Activated CD4-positive, alpha-beta T cell treated with anti-CD3 and anti-CD28 coated beads, Interleukin-2, amount 10 ng/mL, durations not matched to agents 24 days and 14 days (primary cell): ENCODE results near the gene AFAP1. TPM values are rescaled to one million over a fixed set of nuclear protein-coding genes. Genes with fewer than 3 reads are reported as not detected.

Source experiments
- DNase-seq: peaks from one replicate; pipeline ENCODE4 v3.0.0; 2022
- H3K27ac Mint-ChIP-seq: one replicate; pipeline ENCODE4 v1.8.0; 2022; ENCODE audit warnings: mild to moderate bottlenecking, mixed read lengths
- H3K27me3 Mint-ChIP-seq: one replicate; pipeline ENCODE4 v1.8.0; 2022; ENCODE audit warnings: mixed read lengths
- H3K36me3 Mint-ChIP-seq: one replicate; pipeline ENCODE4 v1.8.0; 2022; ENCODE audit warnings: low read depth, mild to moderate bottlenecking, mixed read lengths
- H3K4me1 Mint-ChIP-seq: one replicate; pipeline ENCODE4 v1.8.0; 2021; ENCODE audit warnings: mixed read lengths
- H3K4me3 Mint-ChIP-seq: one replicate; pipeline ENCODE4 v1.8.0; 2022; ENCODE audit warnings: mild to moderate bottlenecking, moderate library complexity, mixed read lengths
- H3K9me3 Mint-ChIP-seq: one replicate; pipeline ENCODE4 v1.8.0; 2021; ENCODE audit warnings: mixed read lengths
- intact Hi-C: fragments of 100-400 bp; cut with micrococcal nuclease; formaldehyde crosslinking; loops from one replicate; pipeline ENCODE4 v1.15.1; 2023
- total RNA-seq: library from RNA; stranded (reverse); gene quantifications from 2 replicates; pipeline ENCODE4 v1.2.3, GENCODE V29; 2022

The AFAP1 gene
- total RNA-seq, 1 donor from 2014 or later: 37.6 TPM

DNA sequence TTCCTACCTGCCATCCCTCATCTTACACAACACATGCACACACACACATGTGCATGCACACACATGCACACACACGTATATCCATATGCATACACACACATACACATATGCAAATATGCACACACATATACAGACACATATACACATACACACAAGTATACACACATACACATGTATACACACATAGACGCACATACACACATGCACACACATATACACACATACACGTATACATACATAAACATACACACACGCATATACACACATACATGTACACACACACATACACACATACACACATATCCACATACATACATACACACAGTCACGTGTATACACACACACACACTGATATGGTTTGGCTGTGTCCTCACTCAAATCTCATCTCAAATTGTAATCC, 37.0 kb upstream of the AFAP1 start:
- Mint-ChIP-seq H3K27me3 (no peaks in the 10 kb centered on the region), H3K27ac (no peak overlapping the region), H3K9me3 (no peaks in the 10 kb centered on the region), H3K36me3 (peaks cover 24% of the 10 kb centered on the region), H3K4me1 (peaks cover 37% of the 10 kb centered on the region), H3K4me3 (no peak overlapping the region)
- intact Hi-C loops: no loop called here
- no peak for DNase-seq

DNA sequence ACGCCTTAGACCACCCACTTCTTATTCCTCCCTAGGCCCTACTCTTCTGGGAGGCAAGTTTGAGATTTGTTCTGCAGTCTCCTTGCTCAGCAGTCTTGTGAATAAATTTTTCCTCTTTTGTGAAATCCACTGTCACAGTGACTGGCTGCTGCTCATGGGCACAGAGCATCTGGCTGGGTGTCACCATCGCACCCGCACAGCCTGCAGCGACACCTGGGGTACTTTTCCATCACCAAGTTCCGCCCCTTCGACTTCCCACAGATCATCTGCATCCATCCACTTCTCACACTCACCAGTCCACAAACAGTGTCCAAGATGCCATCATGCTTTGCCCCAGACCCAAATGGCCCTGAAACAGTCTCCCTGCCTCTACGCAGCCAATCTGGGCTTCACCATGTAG, 36.4 kb upstream of the AFAP1 start:
- DNase-seq: no peak
- Mint-ChIP-seq H3K4me1 (peaks cover 43% of the 10 kb centered on the region), H3K9me3 (no peaks in the 10 kb centered on the region), H3K4me3 (no peak overlapping the region), H3K27me3 (no peaks in the 10 kb centered on the region), H3K36me3 (peaks cover 25% of the 10 kb centered on the region), H3K27ac (no peak overlapping the region)
- intact Hi-C loops: no loop called here

DNA sequence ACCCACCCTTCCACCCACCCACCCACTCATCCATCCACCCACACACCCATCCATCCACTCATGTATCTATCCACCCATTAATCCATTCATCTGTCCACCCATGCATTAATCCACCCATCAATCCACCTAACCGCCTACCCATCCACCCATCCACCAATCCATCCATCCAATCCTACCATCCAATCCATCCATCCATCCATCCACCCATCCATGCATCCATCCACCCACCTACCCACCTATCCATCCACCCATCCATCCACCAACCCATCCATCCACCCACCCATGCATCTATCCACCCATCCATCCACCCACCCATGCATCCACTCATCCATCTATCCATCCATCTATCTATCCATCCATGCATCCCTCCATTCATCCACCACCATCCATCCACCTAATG, 34.8 kb upstream of the AFAP1 start:
- Mint-ChIP-seq H3K4me3 (no peak overlapping the region), H3K4me1 (peaks cover 56% of the 10 kb centered on the region), H3K27ac (peak overlapping the region; percentile 34), H3K36me3 (peaks cover 32% of the 10 kb centered on the region), H3K27me3 (no peaks in the 10 kb centered on the region), H3K9me3 (no peaks in the 10 kb centered on the region)
- intact Hi-C loops: no loop called here
- DNase-seq: no peak

DNA sequence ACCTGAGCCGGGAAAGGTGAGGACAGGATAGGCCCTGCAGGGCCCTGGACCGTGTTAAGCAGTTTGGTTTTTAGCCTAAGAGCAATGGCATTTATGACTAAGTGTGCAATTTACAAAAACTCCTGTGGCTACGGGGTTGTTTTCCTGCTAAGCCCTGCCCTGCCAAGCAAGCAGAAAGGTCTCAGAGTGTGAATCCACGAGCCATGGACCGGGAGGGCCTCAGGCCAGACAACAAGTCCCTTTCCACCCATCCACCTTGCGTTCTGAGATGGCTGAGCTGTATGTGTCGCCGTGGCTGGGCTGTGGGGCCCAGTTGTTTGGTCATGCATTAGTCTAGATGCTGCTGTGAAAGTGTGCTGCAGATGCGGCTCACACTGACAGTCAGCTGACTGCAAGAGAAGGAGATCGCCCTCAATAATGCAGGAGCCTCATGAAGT, 33.9 kb upstream of the AFAP1 start:
- Mint-ChIP-seq H3K4me1 (peaks cover 60% of the 10 kb centered on the region), H3K36me3 (peaks cover 32% of the 10 kb centered on the region), H3K27ac (peak overlapping the region; percentile 99), H3K27me3 (no peaks in the 10 kb centered on the region), H3K9me3 (no peaks in the 10 kb centered on the region), H3K4me3 (peak overlapping the region; percentile 96)
- intact Hi-C loops: no loop called here
- peak; percentile 59 for DNase-seq

DNA sequence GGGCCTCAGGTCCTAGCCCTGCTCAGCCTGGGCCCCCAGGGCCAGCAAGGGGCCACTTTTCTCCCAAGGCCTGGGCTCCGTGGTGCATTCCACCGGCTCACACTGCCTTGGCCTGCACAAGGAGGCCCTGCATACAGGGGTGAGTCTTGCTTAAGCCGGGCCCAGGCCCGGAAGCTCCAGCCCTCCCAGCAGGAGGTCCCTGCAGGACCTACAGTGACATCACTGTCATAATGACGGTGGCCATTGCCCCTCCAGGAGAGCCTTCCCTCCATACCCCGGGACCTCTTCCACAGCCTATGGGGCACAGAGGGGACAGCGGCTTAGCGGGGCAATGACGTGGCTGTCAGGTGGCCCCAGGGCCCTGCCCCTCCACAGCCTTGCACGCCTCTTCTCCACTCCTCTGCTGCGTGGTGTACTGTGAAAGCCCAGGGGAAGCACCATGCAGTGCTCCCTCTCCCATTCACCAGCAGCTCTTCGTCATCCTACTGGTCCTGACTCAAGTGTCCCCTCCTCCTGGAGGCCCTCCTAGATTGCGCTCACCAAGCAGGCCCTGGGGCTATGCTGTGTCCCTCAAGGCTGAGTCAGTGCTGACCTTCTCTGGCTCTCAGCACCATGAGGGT, 32.3 kb upstream of the AFAP1 start:
- H3K27ac Mint-ChIP-seq: peak overlapping the region; percentile 99

DNA sequence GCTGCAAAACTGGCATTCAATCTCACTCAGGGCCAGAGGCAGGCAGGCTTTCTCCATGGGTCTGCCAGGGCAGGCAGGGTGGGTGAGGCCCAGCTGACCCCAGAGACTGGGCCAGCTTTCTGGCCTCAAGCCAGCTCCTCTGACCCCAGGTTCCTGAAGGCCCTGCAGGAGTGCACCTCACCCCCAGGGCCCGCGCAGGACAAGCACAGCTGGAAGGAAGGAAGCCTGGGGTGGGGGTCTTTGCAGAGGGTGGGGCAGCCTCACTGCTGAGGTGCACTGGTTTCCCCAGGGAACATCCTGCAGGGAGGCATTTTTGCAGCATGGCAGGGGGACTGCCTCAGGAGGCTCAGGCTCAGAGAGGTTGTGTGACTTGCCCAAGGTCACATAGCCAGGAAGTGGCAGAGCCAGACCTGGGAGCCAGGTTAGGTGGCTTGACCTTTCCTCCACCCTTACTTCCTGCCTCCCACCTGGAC, 31.5 kb upstream of the AFAP1 start:
- no peak for DNase-seq
- no peaks in the 10 kb centered on the region for H3K27me3 Mint-ChIP-seq
- H3K4me1 Mint-ChIP-seq: peaks cover 68% of the 10 kb centered on the region
- peak overlapping the region; percentile 99 for H3K27ac Mint-ChIP-seq
- intact Hi-C loops: no loop called here
- H3K4me3 Mint-ChIP-seq: peak overlapping the region; percentile 96
- H3K9me3 Mint-ChIP-seq: no peaks in the 10 kb centered on the region
- H3K36me3 Mint-ChIP-seq: peaks cover 32% of the 10 kb centered on the region

More for the DNA sequence above, 32.3 kb upstream of the AFAP1 start:
- Mint-ChIP-seq H3K27me3 (no peaks in the 10 kb centered on the region), H3K9me3 (no peaks in the 10 kb centered on the region), H3K4me3 (peak overlapping the region; percentile 96), H3K36me3 (peaks cover 32% of the 10 kb centered on the region), H3K4me1 (peaks cover 70% of the 10 kb centered on the region)
- intact Hi-C loops: no loop called here
- DNase-seq: no peak

DNA sequence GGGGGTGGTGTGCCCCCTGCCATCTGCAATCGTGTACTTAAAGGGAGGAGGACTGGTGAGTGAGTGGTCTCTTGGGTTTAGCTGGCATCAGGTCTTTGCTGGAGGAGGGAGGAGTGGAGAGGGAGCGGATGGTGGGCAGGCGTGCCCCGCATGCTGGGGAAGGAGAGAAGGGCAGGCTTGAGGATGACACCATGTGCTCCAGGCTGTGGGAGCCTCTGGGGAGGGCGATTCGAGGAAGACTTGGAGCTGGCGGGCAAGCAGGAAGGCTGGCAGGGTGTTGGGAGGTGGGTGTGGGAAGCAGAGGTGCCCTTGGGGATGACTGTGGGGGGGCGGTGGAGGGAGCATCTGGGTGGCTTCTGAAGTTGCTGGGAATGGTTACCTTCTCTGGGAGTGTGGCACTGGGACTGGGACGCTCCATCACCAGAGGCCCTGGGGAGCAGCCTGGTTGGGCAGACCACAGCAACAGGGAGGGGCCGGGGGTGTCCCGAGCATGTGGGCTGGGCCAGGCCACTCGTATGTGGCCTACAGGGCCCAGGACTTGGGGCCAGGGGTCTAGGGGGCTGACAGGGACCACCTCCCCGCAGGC, 30.8 kb upstream of the AFAP1 start:
- no peaks in the 10 kb centered on the region for H3K27me3 Mint-ChIP-seq
- H3K36me3 Mint-ChIP-seq: peaks cover 31% of the 10 kb centered on the region
- DNase-seq: no peak
- peak overlapping the region; percentile 99 for H3K27ac Mint-ChIP-seq
- H3K9me3 Mint-ChIP-seq: no peaks in the 10 kb centered on the region
- H3K4me3 Mint-ChIP-seq: peak overlapping the region; percentile 96
- intact Hi-C loops: loop anchor here (1.0 kb wide), 1 partner anchor 31 kb away; the partner anchor contains the start of gene AFAP1
- H3K4me1 Mint-ChIP-seq: peaks cover 71% of the 10 kb centered on the region

DNA sequence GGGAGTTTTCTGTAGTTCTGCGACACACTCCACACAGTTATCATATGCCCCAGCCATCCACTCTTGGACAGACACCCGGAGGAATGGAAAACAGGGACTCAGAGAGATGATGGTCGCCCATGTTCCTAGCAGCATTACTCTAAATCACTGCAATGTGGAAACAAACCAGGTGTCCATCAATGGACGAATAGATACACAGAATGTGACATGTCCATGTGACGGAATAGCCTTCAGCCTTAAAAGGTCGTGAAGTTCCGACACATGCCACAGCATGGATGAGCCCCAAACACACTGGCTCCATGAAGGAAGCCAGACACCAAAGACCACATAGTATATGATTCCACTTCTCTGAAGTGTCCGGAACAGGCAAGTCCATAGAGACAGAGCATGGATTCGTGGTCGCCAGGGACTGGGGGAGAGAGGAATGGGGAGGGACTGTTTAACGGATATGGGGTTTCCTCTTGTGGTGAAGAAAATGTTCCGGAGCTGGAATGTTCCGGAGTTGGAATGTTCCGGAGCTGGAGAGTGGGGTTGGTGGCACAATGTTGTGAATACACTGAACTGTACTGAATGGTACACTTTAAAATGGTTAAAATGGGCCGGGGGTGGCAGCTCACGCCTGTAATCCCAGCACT, 28.7 kb upstream of the AFAP1 start:
- peaks cover 18% of the 10 kb centered on the region for H3K36me3 Mint-ChIP-seq
- no peak for DNase-seq
- peak overlapping the region; percentile 34 for H3K4me3 Mint-ChIP-seq
- H3K27me3 Mint-ChIP-seq: no peaks in the 10 kb centered on the region
- intact Hi-C loops: loop anchor here (5.0 kb wide), 2 partner anchors 166 to 211 kb away; no protein-coding TSS in a partner anchor
- peaks cover 74% of the 10 kb centered on the region for H3K4me1 Mint-ChIP-seq
- H3K27ac Mint-ChIP-seq: peak overlapping the region; percentile 82
- H3K9me3 Mint-ChIP-seq: no peaks in the 10 kb centered on the region

DNA sequence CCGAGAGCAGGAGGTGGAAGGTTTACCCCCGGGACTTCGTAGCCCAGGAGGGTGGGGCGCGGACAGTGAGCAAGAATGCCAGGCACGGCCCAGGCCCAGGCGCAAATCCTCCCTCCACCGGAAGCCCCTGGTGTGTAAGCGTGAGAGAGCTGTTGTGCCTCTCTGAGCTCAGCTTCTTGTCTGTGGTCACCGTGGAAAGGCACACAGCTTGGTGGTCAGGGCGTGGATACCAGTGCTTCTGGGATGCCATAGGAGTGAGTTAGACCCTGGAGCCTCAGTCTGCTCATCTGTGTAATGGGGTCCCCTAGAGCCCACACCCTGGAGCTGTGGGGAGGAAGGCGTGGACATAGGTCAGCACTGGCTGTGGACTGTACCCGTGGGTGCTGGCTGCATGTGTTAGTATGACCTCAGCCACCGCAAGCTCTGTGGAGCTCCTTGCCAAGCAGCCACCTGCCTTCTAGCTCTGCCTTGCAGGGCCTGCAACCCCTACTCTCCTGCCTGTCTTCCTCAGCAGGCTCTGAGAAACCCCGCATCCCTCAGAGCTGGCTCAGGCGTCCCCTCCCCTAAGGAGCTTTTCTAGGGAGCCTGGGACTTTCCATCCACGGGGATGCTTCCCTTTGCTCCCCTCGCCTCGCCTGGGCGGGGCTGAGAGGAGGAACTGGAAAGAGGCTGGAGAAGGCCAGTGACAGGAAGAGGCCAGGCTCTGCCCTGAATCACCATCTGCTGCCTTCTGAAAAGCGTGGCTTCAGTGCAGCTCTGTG, 28.0 kb upstream of the AFAP1 start:
- Mint-ChIP-seq H3K36me3 (peaks cover 15% of the 10 kb centered on the region), H3K4me1 (peaks cover 76% of the 10 kb centered on the region), H3K4me3 (peak overlapping the region; percentile 34), H3K27ac (peak overlapping the region; percentile 82), H3K27me3 (no peaks in the 10 kb centered on the region), H3K9me3 (no peaks in the 10 kb centered on the region)
- intact Hi-C loops: loop anchor here (5.0 kb wide), 2 partner anchors 165 to 210 kb away; no protein-coding TSS in a partner anchor
- no peak for DNase-seq

DNA sequence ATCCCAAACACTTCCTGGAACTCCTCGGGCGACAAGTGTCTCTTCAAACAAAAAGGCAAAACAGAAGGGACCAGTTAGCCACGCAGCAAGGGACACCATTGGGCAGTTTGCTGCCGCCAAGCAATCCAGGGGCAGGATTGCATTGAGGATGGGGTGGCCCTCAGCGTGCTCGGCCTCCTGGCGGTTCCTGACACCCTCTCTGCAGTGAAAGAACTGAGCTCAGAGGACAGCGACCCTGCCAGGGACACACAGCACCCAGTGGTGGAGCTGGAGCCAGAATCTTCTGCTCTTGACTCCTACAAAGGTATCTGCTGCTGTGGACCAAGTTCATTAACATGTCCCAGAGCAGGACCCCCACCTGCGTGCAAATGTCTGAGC, 27.4 kb upstream of the AFAP1 start:
- DNase-seq: no peak
- Mint-ChIP-seq H3K36me3 (peaks cover 8% of the 10 kb centered on the region), H3K4me3 (no peak overlapping the region), H3K27ac (peak overlapping the region; percentile 70), H3K27me3 (no peaks in the 10 kb centered on the region), H3K9me3 (no peaks in the 10 kb centered on the region), H3K4me1 (peaks cover 72% of the 10 kb centered on the region)
- intact Hi-C loops: loop anchor here (5.0 kb wide), 2 partner anchors 165 to 210 kb away; no protein-coding TSS in a partner anchor

DNA sequence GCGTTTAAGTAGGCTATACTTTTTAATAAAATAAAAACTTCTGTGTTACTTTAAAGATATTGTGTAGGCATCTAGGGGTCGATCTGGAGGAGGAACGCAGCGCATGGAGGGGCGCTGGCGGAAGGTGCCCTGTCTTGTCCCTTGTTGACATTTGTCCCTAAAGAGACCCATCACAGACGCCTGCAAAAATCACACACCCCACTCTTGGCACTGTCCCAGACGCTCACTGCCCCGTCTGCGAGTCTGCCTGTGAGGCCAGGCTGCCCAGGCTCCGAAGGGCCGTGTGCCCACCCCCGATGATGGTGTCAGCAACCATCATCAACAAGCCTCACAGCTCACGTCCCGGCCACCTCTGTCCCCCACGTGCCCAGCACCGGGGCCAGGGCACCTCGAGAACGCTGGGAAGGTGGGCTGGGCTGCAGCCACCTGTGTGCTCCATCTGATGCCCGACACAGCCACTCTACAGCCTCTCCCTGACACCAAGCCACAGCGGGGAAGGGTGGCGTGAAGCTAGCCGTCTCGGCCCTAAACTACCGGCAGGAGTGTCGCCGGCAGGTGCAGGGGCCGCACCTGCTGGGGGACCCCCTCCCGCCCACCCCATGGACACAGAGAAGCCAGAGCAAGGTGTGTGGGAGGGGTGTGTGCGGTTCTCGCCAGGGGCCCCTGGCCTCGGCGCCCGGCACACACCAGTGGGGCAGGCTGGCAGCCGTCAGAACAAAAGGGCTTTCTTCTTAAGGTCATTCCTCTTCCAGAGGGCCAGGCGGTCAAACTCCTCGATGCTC, 26.8 kb upstream of the AFAP1 start:
- Mint-ChIP-seq H3K36me3 (peaks cover 8% of the 10 kb centered on the region), H3K4me3 (no peak overlapping the region), H3K4me1 (peaks cover 70% of the 10 kb centered on the region), H3K9me3 (no peaks in the 10 kb centered on the region), H3K27me3 (no peaks in the 10 kb centered on the region), H3K27ac (no peak overlapping the region)
- no peak for DNase-seq
- intact Hi-C loops: loop anchor here (5.0 kb wide), 2 partner anchors 164 to 209 kb away; no protein-coding TSS in a partner anchor

DNA sequence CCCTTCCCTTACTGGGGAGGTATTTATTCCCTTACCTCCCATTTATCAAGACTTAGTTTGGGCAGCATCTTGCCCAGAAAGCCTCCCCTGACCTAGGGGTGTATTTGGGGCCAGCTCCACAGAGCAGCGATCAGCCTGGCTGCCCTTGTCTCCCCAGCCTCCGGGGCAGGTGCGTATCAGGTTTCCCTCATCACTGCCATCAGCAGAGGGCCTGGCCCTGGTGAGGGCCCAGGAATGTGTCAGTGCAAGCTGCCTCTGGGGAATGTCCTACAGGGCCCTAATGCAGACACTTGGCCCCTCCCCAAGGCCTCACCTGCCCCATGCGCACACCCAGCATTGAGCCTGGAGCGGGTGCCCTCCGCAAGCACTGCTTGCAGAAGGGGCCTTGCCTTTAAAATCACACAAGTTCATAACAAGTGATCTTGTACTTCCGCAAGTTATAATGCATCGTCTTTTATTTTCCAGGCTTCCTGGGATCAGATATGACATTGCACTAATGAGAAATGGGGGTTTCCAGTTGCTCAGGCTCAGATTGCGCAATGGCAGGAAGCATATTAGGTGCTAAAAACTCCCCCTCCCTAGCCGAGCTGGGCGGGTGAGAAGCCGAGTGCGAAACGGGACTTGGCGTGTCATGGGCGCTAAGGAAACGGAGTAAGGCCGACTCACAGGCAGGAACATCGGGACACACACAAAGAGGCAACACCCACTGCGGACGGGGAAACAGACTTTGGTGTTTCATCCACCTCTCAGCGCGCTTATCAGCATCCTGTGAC, 25.4 kb upstream of the AFAP1 start:
- intact Hi-C loops: loop anchor here (5.0 kb wide), 2 partner anchors 163 to 208 kb away; no protein-coding TSS in a partner anchor
- Mint-ChIP-seq H3K27me3 (peaks cover 3% of the 10 kb centered on the region), H3K9me3 (no peaks in the 10 kb centered on the region), H3K4me3 (no peak overlapping the region), H3K36me3 (peaks cover 6% of the 10 kb centered on the region), H3K27ac (peak overlapping the region; percentile 81), H3K4me1 (peaks cover 71% of the 10 kb centered on the region)
- peak; percentile 74 for DNase-seq
